ENCODE measurements around the gene CHCHD6.

DNA sequence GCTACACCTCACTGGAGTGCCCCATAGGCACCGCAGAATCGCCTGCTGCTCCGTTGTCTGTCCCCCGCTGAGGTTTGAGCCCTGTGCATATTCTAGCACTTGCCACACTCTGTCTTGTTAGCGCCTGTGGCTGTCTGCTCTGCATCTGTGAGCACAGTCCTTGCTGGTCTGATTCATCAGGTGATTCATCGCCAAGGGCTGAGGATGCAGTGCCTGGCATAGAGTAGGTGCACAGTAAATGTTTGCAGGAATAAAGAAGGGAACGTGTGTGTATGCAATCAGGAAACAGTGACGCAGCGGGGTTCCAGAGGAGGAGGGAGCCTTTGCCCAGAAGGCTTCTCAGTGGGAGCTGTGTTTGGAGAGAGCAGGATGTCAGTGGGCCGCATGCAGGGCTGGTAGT, 154.8 kb downstream of the CHCHD6 start:
- TF ChIP-seq POLR2AphosphoS5 (IDR thresholded peaks at IDR 0.05; ENCODE audit: low read depth, low read length) (no peak), TAF1 (IDR thresholded peaks at IDR 0.05; ENCODE audit: borderline replicate concordance, low read depth, low read length) (no peak), POLR2A (IDR thresholded peaks at IDR 0.05; ENCODE audit: low read depth, low read length) (no peak)

Measured in GM12892 (cell line).